ENCODE measurements around the gene TMEM168.

The TMEM168 gene

GRCh38 chr7:112781110-112781509 is 9.1 kb downstream of the TMEM168 start:
- TF ChIP-seq CTCF (IDR thresholded peaks at IDR 0.05; ENCODE audit: insufficient read depth, low read depth, low read length, missing control alignments): no peak
- H3K4me3 ChIP-seq (ENCODE audit: low read length): no peak overlapping the region
- DNase-seq (ENCODE audit: low read depth): no peak

- no peak for DNase-seq (ENCODE audit: low read depth)
- H3K4me3 ChIP-seq (ENCODE audit: low read length): no peak overlapping the region
- no peak for TF ChIP-seq CTCF (IDR thresholded peaks at IDR 0.05; ENCODE audit: insufficient read depth, low read depth, low read length, missing control alignments)
These were observed 10.5 kb downstream of the TMEM168 start for GRCh38 chr7:112779667-112780066.

- no peak overlapping the region for H3K4me3 ChIP-seq (ENCODE audit: low read length)
- DNase-seq (ENCODE audit: low read depth): no peak
- no peak for TF ChIP-seq CTCF (IDR thresholded peaks at IDR 0.05; ENCODE audit: insufficient read depth, low read depth, low read length, missing control alignments)
These were observed 12.8 kb downstream of the TMEM168 start for GRCh38 chr7:112777406-112777805.

- H3K4me3 ChIP-seq (ENCODE audit: low read length): no peak overlapping the region
- no peak for DNase-seq (ENCODE audit: low read depth)
- TF ChIP-seq CTCF (IDR thresholded peaks at IDR 0.05; ENCODE audit: insufficient read depth, low read depth, low read length, missing control alignments): no peak
These were observed 19.0 kb downstream of the TMEM168 start for GRCh38 chr7:112771166-112771565.

GRCh38 chr7:112770051-112770450 is 20.1 kb downstream of the TMEM168 start:
- no peak for TF ChIP-seq CTCF (IDR thresholded peaks at IDR 0.05; ENCODE audit: insufficient read depth, low read depth, low read length, missing control alignments)
- DNase-seq (ENCODE audit: low read depth): peak; percentile 98
- H3K4me3 ChIP-seq (ENCODE audit: low read length): no peak overlapping the region

- no peak for DNase-seq (ENCODE audit: low read depth)
- no peak for TF ChIP-seq CTCF (IDR thresholded peaks at IDR 0.05; ENCODE audit: insufficient read depth, low read depth, low read length, missing control alignments)
- no peak overlapping the region for H3K4me3 ChIP-seq (ENCODE audit: low read length)
These were observed 25.1 kb downstream of the TMEM168 start for GRCh38 chr7:112765105-112765504.

- no peak for TF ChIP-seq CTCF (IDR thresholded peaks at IDR 0.05; ENCODE audit: insufficient read depth, low read depth, low read length, missing control alignments)
- no peak for DNase-seq (ENCODE audit: low read depth)
These were observed 26.2 kb downstream of the TMEM168 start for GRCh38 chr7:112763996-112764395.

More at GRCh38 chr7:112763996-112764395, 26.2 kb downstream of the TMEM168 start:
- H3K4me3 ChIP-seq (ENCODE audit: low read length): no peak overlapping the region

Data from epithelial cell of esophagus (primary cell).